Breast epithelium (tissue), 4 donors: ENCODE measurements around the gene INSR. TPM values are rescaled to one million over a fixed set of nuclear protein-coding genes. Genes with fewer than 3 reads are reported as not detected.
A peak's percentile ranks its signal among the peaks of the same experiment; 100 is the strongest.
"Not testable (repeated sequence)": the region's sequence is repeated elsewhere in the genome, so short reads cannot be mapped to it uniquely, and the experiment has no call there.

Experiments used
- DNase-seq, 2 donors: peaks; one replicate each; pipeline ENCODE4 v3.0.0-alpha.2; 2019; ENCODE audit warnings: low spot score in 2 of 2
- H3K27ac ChIP-seq, 2 donors: fragments of 200-600 bp; sonication (generic) in 1 of 2; one replicate each; pipeline ENCODE4 v1.5.1; 2016 to 2019; ENCODE audit warnings: mild to moderate bottlenecking in 1 of 2
- H3K27me3 ChIP-seq, 2 donors: fragments of 200-600 bp; sonication (generic) in 1 of 2; one replicate each; pipeline versions ENCODE4 v1.5.1 to v1.6.0; 2017 to 2019; ENCODE audit warnings: control low read depth in 1 of 2, mild to moderate bottlenecking in 1 of 2
- H3K36me3 ChIP-seq: fragments of 200-600 bp; one replicate; pipeline ENCODE4 v1.5.1; 2019
- H3K4me1 ChIP-seq, 2 donors: fragments of 200-600 bp; sonication (generic); one replicate each; pipeline ENCODE4 v1.5.1; 2016 to 2019; ENCODE audit warnings: control low read depth in 1 of 2
- H3K4me3 ChIP-seq, 3 donors: fragments of 200-600 bp; sonication (generic); 1 replicate in 2 of 3; 2 replicates in 1 of 3; pipeline ENCODE4 v1.5.1; 2016 to 2019; ENCODE audit warnings: mild to moderate bottlenecking in 3 of 3, moderate library complexity in 2 of 3
- H3K9me3 ChIP-seq, 2 donors: fragments of 200-600 bp; sonication (generic) in 1 of 2; one replicate each; pipeline ENCODE4 v1.5.1; 2016 to 2019; ENCODE audit warnings: control low read depth in 1 of 2
- CTCF ChIP-seq, 3 donors: fragments of 450-650 bp; IDR thresholded peaks; one replicate each; pipeline ENCODE4 v1.5.1; 2016 to 2017; ENCODE audit warnings: antibody characterized with exemption in 3 of 3, mild to moderate bottlenecking in 3 of 3, moderate library complexity in 3 of 3
- POLR2A ChIP-seq: fragments of 450-650 bp; IDR thresholded peaks from one replicate; pipeline ENCODE4 v1.6.1; 2016; ENCODE audit warnings: antibody characterized with exemption, mild to moderate bottlenecking, moderate library complexity
- POLR2AphosphoS5 ChIP-seq, 3 donors: sonication (generic); formaldehyde crosslinking; IDR thresholded peaks; one replicate each; pipeline ENCODE4 v1.6.1; 2017; ENCODE audit warnings: antibody characterized with exemption in 3 of 3
- intact Hi-C: fragments of 100-400 bp; cut with DNase I; formaldehyde crosslinking; loops from one replicate; pipeline ENCODE4 v1.15.1; 2023; ENCODE audit warnings: low total_unique reads
- total RNA-seq, 3 donors: library from RNA; depleted of rRNA; stranded (reverse); fragments of >200 nt; gene quantifications; one replicate each; pipeline ENCODE4 v1.1.0, GENCODE V29; 2016

The INSR gene
- total RNA-seq, 3 donors from 2014 or later = 66.3 to 108 (median 104) TPM

GRCh38 chr19:7072541-7072940 is 221.7 kb downstream of the INSR start:
- TF ChIP-seq CTCF (IDR thresholded peaks at IDR 0.05) = no peak
- no peak for TF ChIP-seq POLR2A
- no peak for TF ChIP-seq POLR2AphosphoS5 (IDR thresholded peaks at IDR 0.05)
- H3K4me1 ChIP-seq = peaks cover 0 to 5% of the 10 kb centered on the region in 2 donors
- H3K36me3 ChIP-seq = peaks cover 40% of the 10 kb centered on the region
- peaks cover 26 to 29% of the 10 kb centered on the region in 2 donors for H3K9me3 ChIP-seq
- intact Hi-C loops = no loop called here
- H3K27ac ChIP-seq = no peak overlapping the region
- DNase-seq = no peak
- H3K4me3 ChIP-seq = no peak overlapping the region
- no peaks in the 10 kb centered on the region for H3K27me3 ChIP-seq

GRCh38 chr19:7069904-7070226 is 224.3 kb downstream of the INSR start:
- Histone ChIP-seq H3K4me1 (peaks cover 0 to 5% of the 10 kb centered on the region in 2 donors), H3K4me3 (peak overlapping the region; percentile 83 to 97 (median 89)), H3K36me3 (peaks cover 19% of the 10 kb centered on the region), H3K9me3 (peaks cover 0 to 3% of the 10 kb centered on the region in 2 donors), H3K27ac (peak overlapping the region; percentile 82 to 87), H3K27me3 (no peaks in the 10 kb centered on the region)
- no peak for DNase-seq
- intact Hi-C loops = no loop called here
- no peak for TF ChIP-seq CTCF (IDR thresholded peaks at IDR 0.05)
- no peak for TF ChIP-seq POLR2AphosphoS5 (IDR thresholded peaks at IDR 0.05)
- TF ChIP-seq POLR2A = no peak

GRCh38 chr19:7069042-7069903 is 224.9 kb downstream of the INSR start, which contains the start of gene ZNF557:
Gene ZNF557, plus strand, starts transcription at chr19:7069703. Its CDS starts 5,372 bp downstream, at chr19:7075075.
- peaks cover 0 to 5% of the 10 kb centered on the region in 2 donors for H3K4me1 ChIP-seq
- H3K36me3 ChIP-seq = peaks cover 19% of the 10 kb centered on the region
- peak within 1 kb of the TSS; percentile 83 to 97 (median 89) for H3K4me3 ChIP-seq
- intact Hi-C loops = no loop called here
- H3K9me3 ChIP-seq = no peaks in the 10 kb centered on the region
- H3K27ac ChIP-seq = peak within 1 kb of the TSS; percentile 82 to 87
- DNase-seq = peak; percentile 97 to 99
- TF ChIP-seq POLR2A (peak; percentile 24), CTCF (IDR thresholded peaks at IDR 0.05) (no peak), POLR2AphosphoS5 (IDR thresholded peaks at IDR 0.05) (peak; percentile 58 to 72 (median 72))
- no peaks in the 10 kb centered on the region for H3K27me3 ChIP-seq

- intact Hi-C loops = no loop called here
- Histone ChIP-seq H3K36me3 (peaks cover 18% of the 10 kb centered on the region), H3K27me3 (no peaks in the 10 kb centered on the region), H3K4me1 (peaks cover 0 to 5% of the 10 kb centered on the region in 2 donors), H3K27ac (peak overlapping the region; percentile 37 to 87), H3K9me3 (no peaks in the 10 kb centered on the region), H3K4me3 (peak overlapping the region in 2 of 3 donors; percentile 89 to 97)
- TF ChIP-seq POLR2AphosphoS5 (IDR thresholded peaks at IDR 0.05) = no peak
- no peak for TF ChIP-seq CTCF (IDR thresholded peaks at IDR 0.05)
- no peak for TF ChIP-seq POLR2A
- no peak for DNase-seq
Observed at GRCh38 chr19:7068599-7068998, 225.6 kb downstream of the INSR start.

- H3K27me3 ChIP-seq = no peaks in the 10 kb centered on the region
- H3K36me3 ChIP-seq = peaks cover 9% of the 10 kb centered on the region
- H3K9me3 ChIP-seq = no peaks in the 10 kb centered on the region
- intact Hi-C loops = no loop called here
- TF ChIP-seq POLR2AphosphoS5 (IDR thresholded peaks at IDR 0.05) (no peak), POLR2A (no peak), CTCF (IDR thresholded peaks at IDR 0.05) (no peak)
- no peak overlapping the region for H3K27ac ChIP-seq
- no peak for DNase-seq
- H3K4me1 ChIP-seq = peaks cover 0 to 5% of the 10 kb centered on the region in 2 donors
- no peak overlapping the region for H3K4me3 ChIP-seq
Observed at GRCh38 chr19:7067716-7068115, 226.5 kb downstream of the INSR start.

GRCh38 chr19:7067122-7067521 is 227.1 kb downstream of the INSR start:
- intact Hi-C loops, H3K27ac ChIP-seq, H3K4me1 ChIP-seq, H3K27me3 ChIP-seq, H3K4me3 ChIP-seq, H3K36me3 ChIP-seq, DNase-seq, H3K9me3 ChIP-seq: not testable (repeated sequence)
